SU-DHL-6 (cell line): Measurements from ENCODE around the gene NUP58.

Experiments
- EZH2phosphoT487 ChIP-seq: fragments of 200-600 bp; sonication (generic), shearing (Covaris generic); conservative IDR thresholded peaks from 2 replicates; pipeline ENCODE4 v1.6.1; 2018; ENCODE audit warnings: mild to moderate bottlenecking, antibody characterized with exemption, low read length, moderate library complexity, mixed read lengths
- TF ChIP-seq, protein P1 (sequence below): fragments of 200-600 bp; sonication (generic); IDR thresholded peaks from one replicate; pipeline ENCODE4 v1.5.1; 2017; ENCODE audit warnings: antibody characterized with exemption, mild to moderate bottlenecking, low read length, moderate library complexity; ENCODE audit not compliant: insufficient read depth, poor library complexity, severe bottlenecking

DNA sequence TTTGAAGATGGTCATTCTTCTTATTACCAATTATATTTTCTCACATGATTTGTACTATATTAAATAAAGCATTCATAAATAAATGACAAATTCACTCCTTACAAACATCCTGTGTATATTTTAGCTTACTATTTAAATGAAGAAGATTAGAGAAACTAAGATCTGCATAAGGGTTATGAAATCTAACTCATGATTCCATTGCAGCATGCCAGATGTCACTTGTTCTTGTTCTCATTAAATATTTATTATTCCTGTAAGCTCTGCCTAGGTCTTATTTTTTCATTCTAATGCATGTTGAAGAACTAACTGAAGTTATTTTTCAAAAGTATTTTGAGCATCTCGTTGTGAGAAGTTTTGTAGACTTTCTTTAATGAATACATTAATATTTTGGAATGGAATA, 18.3 kb downstream of the NUP58 start:
- TF ChIP-seq, protein P1, sequence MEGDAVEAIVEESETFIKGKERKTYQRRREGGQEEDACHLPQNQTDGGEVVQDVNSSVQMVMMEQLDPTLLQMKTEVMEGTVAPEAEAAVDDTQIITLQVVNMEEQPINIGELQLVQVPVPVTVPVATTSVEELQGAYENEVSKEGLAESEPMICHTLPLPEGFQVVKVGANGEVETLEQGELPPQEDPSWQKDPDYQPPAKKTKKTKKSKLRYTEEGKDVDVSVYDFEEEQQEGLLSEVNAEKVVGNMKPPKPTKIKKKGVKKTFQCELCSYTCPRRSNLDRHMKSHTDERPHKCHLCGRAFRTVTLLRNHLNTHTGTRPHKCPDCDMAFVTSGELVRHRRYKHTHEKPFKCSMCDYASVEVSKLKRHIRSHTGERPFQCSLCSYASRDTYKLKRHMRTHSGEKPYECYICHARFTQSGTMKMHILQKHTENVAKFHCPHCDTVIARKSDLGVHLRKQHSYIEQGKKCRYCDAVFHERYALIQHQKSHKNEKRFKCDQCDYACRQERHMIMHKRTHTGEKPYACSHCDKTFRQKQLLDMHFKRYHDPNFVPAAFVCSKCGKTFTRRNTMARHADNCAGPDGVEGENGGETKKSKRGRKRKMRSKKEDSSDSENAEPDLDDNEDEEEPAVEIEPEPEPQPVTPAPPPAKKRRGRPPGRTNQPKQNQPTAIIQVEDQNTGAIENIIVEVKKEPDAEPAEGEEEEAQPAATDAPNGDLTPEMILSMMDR: no peak
- no peak for TF ChIP-seq EZH2phosphoT487
